NT2/D1 (cell line): ENCODE data around the gene FAM83E.
"Not testable (repeated sequence)": the region's sequence is repeated elsewhere in the genome, so short reads cannot be mapped to it uniquely, and the experiment has no call there.

Experiments
- DNase-seq: peaks from one replicate; pipeline ENCODE4 v3.0.0-alpha.2; 2011; ENCODE audit warnings: low read depth, low spot score
- H3K27me3 ChIP-seq: 2 replicates; pipeline ENCODE4 v1.6.0; 2011; ENCODE audit warnings: mild to moderate bottlenecking; ENCODE audit not compliant: insufficient read length, insufficient read depth
- H3K36me3 ChIP-seq: 2 replicates; pipeline ENCODE4 v1.6.1; 2011; ENCODE audit warnings: mild to moderate bottlenecking, low read length, mixed read lengths; ENCODE audit not compliant: insufficient read depth, insufficient read length
- H3K4me1 ChIP-seq: 2 replicates; pipeline ENCODE4 v1.5.1; 2011; ENCODE audit not compliant: insufficient read depth, insufficient read length
- H3K4me3 ChIP-seq: 2 replicates; pipeline ENCODE4 v1.5.1; 2011; ENCODE audit warnings: low read depth; ENCODE audit not compliant: insufficient read length
- H3K9ac ChIP-seq: 2 replicates; pipeline ENCODE4 v1.6.0; 2011; ENCODE audit warnings: low read depth; ENCODE audit not compliant: insufficient read length
- H3K9me3 ChIP-seq: 2 replicates; pipeline ENCODE4 v1.5.1; 2011; ENCODE audit warnings: mild to moderate bottlenecking, low read length; ENCODE audit not compliant: insufficient read depth
- SUZ12 ChIP-seq: IDR thresholded peaks from 2 replicates; pipeline ENCODE4 v1.6.1; 2011; ENCODE audit not compliant: insufficient read length, insufficient read depth; ENCODE audit errors: extremely low read depth
- YY1 ChIP-seq: IDR thresholded peaks from 2 replicates; pipeline ENCODE4 v1.6.1; 2011; ENCODE audit not compliant: insufficient read length, insufficient read depth
- ZNF274 ChIP-seq: IDR thresholded peaks from 2 replicates; pipeline ENCODE4 v1.6.1; 2011; ENCODE audit warnings: mild to moderate bottlenecking, low read depth, low read length

FAM83E gene

DNA sequence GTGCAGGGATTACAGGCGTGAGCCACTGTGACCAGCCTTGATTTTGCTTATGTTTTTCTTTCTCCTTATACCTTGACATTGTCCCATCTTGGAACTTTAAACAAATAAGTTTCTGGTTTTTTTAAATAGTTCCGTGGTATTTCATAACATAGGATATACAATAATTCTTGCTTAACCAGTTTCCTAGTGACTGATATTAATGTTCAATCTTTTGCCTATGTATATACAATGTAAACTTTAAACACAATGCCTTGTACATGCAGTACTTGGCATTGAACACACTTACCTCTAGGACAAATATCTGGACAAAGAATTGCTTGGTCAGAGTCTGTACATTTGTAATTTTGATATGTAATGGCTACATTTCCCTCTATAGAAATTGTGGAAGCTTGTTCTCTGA is 32.7 kb downstream of the FAM83E start:
- TF ChIP-seq SUZ12, result no peak
- TF ChIP-seq ZNF274, result no peak
- TF ChIP-seq YY1, result no peak
- Histone ChIP-seq H3K9me3 (no peaks in the 10 kb centered on the region), H3K4me3 (no peak overlapping the region), H3K4me1 (no peaks in the 10 kb centered on the region), H3K27me3 (no peaks in the 10 kb centered on the region), H3K36me3 (no peaks in the 10 kb centered on the region), H3K9ac (no peak overlapping the region)
- DNase-seq, result no peak

DNA sequence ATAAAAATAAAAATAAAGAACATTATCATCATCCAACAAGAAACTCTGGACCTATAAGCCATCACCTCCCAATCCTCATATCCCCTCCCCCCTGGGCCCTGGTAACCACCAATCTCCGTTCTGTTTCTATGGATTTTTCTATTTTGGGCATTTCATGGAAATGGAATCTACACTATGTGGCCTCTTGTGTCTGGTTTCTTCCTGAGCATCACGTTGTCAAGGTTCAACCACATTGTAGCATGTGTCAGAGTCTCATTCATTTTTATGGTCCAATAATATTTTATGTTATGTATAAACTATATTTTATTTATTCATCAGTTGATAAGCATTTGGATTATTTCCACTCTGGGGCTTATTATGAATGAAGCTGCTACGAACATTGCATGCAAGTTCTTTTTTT is 36.0 kb downstream of the FAM83E start:
- no peak for DNase-seq
- no peaks in the 10 kb centered on the region for H3K27me3 ChIP-seq

DNA sequence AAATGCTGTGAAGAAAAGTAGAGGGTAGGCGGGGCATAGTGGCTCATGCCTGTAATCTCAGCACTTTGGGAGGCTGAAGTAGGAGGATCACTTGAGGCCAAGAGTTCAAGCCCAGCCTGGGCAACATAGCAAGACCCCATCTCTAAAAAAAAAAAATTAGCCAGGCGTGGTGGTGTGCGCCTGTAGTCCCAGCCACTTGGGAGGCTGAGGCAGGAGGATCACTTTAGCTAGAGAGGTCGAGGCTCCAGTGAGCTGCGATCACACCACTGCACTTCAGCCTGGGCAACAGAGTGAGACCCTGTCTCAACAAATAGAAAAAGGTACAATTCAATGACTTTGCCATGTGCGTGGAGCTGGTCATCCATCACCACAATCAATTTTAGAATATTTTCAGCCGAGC is 37.0 kb downstream of the FAM83E start:
- not testable (repeated sequence) for H3K4me1 ChIP-seq, H3K9ac ChIP-seq, H3K27me3 ChIP-seq, H3K9me3 ChIP-seq, H3K36me3 ChIP-seq, DNase-seq, H3K4me3 ChIP-seq

More for the DNA sequence above, 36.0 kb downstream of the FAM83E start:
- H3K4me3 ChIP-seq, result no peak overlapping the region
- H3K9me3 ChIP-seq, result no peaks in the 10 kb centered on the region
- peaks cover 2% of the 10 kb centered on the region for H3K4me1 ChIP-seq
- TF ChIP-seq ZNF274 (no peak), YY1 (no peak), SUZ12 (no peak)
- no peak overlapping the region for H3K9ac ChIP-seq
- H3K36me3 ChIP-seq, result no peaks in the 10 kb centered on the region

DNA sequence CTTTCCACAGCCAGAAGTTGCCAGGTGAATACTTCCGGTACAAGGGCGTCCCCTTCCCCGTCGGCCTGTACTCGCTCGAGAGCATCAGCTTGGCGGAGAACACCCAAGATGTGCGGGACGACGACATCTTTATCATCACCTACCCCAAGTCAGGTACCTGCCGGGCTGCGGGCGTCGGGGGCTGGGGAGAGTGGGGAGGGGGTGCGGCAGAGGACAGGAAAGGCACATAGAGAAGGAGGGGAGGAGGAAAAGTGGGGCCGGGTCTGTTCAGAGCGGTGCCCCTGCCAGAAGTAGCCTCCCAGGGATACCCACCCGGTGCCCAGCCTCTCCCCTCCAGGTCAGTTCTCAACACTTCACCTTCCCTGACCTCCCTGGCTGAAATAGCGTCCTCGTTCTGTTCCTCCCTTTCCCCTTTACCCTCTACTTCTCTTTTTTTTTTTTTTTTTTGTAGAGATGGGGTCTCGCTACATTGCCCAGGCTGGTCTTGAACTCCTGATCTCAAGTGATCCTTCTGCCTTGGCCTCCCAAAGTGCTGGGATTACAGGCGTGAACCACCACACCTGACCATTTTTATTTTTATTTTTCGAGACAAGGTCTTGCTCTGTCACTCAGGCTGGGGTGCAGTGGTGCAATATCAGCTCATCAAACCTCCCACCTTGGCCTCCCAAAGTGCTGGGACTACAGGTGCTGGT is 38.8 kb downstream of the FAM83E start:
- no peak for DNase-seq
- no peak overlapping the region for H3K9ac ChIP-seq
- no peaks in the 10 kb centered on the region for H3K27me3 ChIP-seq
- no peaks in the 10 kb centered on the region for H3K36me3 ChIP-seq
- TF ChIP-seq SUZ12 (no peak), ZNF274 (no peak), YY1 (no peak)
- H3K9me3 ChIP-seq, result no peaks in the 10 kb centered on the region
- no peak overlapping the region for H3K4me3 ChIP-seq
- peaks cover 10% of the 10 kb centered on the region for H3K4me1 ChIP-seq

DNA sequence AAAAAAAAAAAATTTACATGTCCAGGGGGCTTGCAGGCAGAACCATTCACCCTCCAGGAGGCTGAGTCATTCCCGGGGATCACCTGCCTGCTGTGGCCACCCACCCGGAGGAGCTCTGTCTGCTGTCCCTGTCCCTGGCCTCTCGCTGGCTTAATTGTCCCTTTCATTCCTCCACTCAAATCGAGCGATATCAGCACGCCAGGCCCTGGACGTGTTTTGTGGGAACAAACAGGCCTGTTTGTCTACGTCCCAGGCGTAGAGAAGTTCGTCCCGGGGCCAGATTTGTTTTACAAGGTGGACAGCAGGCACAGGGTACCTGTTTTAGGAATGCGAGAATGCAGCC is 41.7 kb downstream of the FAM83E start:
- no peak overlapping the region for H3K4me3 ChIP-seq
- H3K27me3 ChIP-seq, result no peaks in the 10 kb centered on the region
- H3K36me3 ChIP-seq, result no peaks in the 10 kb centered on the region
- peak overlapping the region; percentile 21 for H3K9ac ChIP-seq
- no peak for DNase-seq
- no peaks in the 10 kb centered on the region for H3K9me3 ChIP-seq
- H3K4me1 ChIP-seq, result peaks cover 15% of the 10 kb centered on the region
- TF ChIP-seq SUZ12 (no peak), ZNF274 (no peak), YY1 (no peak)

DNA sequence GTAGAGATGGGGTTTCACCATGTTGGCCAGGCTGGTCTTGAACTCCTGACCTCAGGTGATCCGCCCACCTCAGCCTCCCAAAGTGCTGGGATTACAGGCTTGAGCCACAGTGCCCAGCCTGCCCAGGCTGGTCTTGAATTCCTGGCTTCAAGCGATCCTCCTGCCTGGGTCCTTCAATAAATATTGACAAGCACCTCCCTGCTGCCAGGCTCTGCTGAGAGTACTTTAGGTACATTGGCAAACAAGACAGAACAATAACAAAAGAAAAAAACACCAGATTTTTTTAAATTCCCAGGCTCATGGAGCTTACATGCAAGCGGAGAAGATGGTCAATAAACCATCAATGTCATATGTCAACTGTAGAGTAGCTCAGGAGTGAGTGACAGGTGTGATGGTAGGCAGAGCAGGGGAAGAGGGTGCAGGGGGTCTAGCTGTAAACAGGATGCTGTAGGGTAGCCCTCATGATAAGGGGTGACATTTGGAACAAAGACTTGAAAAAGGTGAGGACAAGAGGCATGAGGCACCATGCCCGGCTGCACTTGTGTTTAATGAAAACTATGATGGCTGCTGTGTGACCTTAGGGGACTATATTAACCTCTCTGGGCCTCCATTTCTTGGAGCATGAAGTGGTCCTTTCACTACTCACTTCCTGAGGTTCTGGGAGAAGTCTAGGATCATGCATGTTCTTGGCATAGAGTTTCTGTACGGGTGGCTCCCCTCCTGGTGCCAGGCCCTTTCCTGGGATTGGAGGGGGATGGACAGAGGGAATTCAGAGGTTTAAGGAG is 43.3 kb downstream of the FAM83E start:
- no peaks in the 10 kb centered on the region for H3K9me3 ChIP-seq
- no peak overlapping the region for H3K4me3 ChIP-seq
- H3K4me1 ChIP-seq, result peaks cover 15% of the 10 kb centered on the region
- TF ChIP-seq YY1, result no peak
- TF ChIP-seq SUZ12, result no peak
- TF ChIP-seq ZNF274, result no peak
- H3K27me3 ChIP-seq, result no peaks in the 10 kb centered on the region
- H3K36me3 ChIP-seq, result no peaks in the 10 kb centered on the region
- no peak for DNase-seq
- H3K9ac ChIP-seq, result no peak overlapping the region

DNA sequence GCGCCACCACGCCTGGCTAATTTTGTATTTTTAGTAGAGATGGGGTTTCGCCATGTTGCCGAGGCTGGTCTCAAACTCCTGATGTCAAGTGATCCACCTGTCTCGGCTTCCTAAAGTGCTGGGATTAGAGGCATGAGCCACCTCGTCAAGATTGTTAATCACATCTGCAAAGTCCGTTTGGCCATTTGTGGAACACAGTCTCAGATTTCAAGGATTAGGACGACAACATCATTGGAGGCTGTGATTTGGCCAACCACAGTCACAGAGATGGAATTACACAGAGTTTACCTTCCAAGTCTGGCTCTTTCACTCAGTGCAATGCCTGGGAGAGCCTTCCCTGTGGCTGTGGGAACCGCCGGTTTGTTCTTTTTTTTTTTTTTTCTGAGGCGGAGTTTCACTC is 45.1 kb downstream of the FAM83E start:
- H3K27me3 ChIP-seq, result no peaks in the 10 kb centered on the region
- H3K9ac ChIP-seq, result no peak overlapping the region
- H3K36me3 ChIP-seq, result no peaks in the 10 kb centered on the region
- no peak for DNase-seq
- no peak overlapping the region for H3K4me3 ChIP-seq
- no peak for TF ChIP-seq SUZ12
- TF ChIP-seq ZNF274, result no peak
- TF ChIP-seq YY1, result no peak
- peaks cover 13% of the 10 kb centered on the region for H3K4me1 ChIP-seq
- no peaks in the 10 kb centered on the region for H3K9me3 ChIP-seq
